Esophagus muscularis mucosa (tissue), 4 donors: Measurements from ENCODE around the gene HINT1. TPM values are rescaled to one million over a fixed set of nuclear protein-coding genes. Genes with fewer than 3 reads are reported as not detected.

ENCODE experiments used
- DNase-seq: peaks from one replicate; pipeline ENCODE4 v3.0.0-alpha.2; 2017; ENCODE audit errors: extremely low spot score
- H3K27ac ChIP-seq, 4 donors: fragments of 200-600 bp; sonication (generic); replicated peaks in 1 of 4; 1 replicate in 3 of 4; 2 replicates in 1 of 4; pipeline ENCODE4 v1.5.1; 2016 to 2019; ENCODE audit warnings: mild to moderate bottlenecking in 1 of 4
- H3K27me3 ChIP-seq, 4 donors: fragments of 200-600 bp; sonication (generic); one replicate each; pipeline versions ENCODE4 v1.5.1 to v1.6.0; 2016 to 2019
- H3K36me3 ChIP-seq, 4 donors: fragments of 200-600 bp; sonication (generic); one replicate each; pipeline ENCODE4 v1.5.1; 2016 to 2019
- H3K4me1 ChIP-seq, 4 donors: fragments of 200-600 bp; sonication (generic); one replicate each; pipeline ENCODE4 v1.5.1; 2016 to 2019
- H3K4me3 ChIP-seq, 4 donors: fragments of 200-600 bp; sonication (generic); 1 replicate in 2 of 4; 2 replicates in 2 of 4; pipeline ENCODE4 v1.5.1; 2016 to 2019; ENCODE audit warnings: mild to moderate bottlenecking in 4 of 4, moderate library complexity in 1 of 4
- H3K9me3 ChIP-seq, 4 donors: fragments of 200-600 bp; sonication (generic); 1 replicate in 3 of 4; 2 replicates in 1 of 4; pipeline ENCODE4 v1.5.1; 2016 to 2019
- EP300 ChIP-seq: sonication (generic); formaldehyde crosslinking; IDR thresholded peaks from one replicate; pipeline ENCODE4 v1.6.1; 2017; ENCODE audit warnings: antibody characterized with exemption
- POLR2A ChIP-seq: fragments of 450-650 bp; IDR thresholded peaks from one replicate; pipeline ENCODE4 v1.6.1; 2017; ENCODE audit warnings: antibody characterized with exemption, moderate library complexity, mild to moderate bottlenecking, low read depth
- POLR2AphosphoS5 ChIP-seq, 2 donors: sonication (generic); formaldehyde crosslinking; IDR thresholded peaks; one replicate each; pipeline ENCODE4 v1.6.1; 2017; ENCODE audit warnings: antibody characterized with exemption in 2 of 2
- WGBS: methylation state at CpG from one replicate; pipeline ENCODE4 v1.1.5; 2018; 5-methylcytosine and 5-hydroxymethylcytosine counted together
- intact Hi-C: fragments of 100-400 bp; cut with DNase I; formaldehyde crosslinking; loops from one replicate; pipeline ENCODE4 v1.15.1; 2023
- total RNA-seq, 4 donors: library from RNA; depleted of rRNA; stranded (reverse); fragments of >200 nt; gene quantifications; one replicate each; pipeline versions ENCODE4 v1.1.0 to v1.2.1, GENCODE V29; 2016
- TF ChIP-seq, protein P1 (sequence below), 3 experiments: fragments of 200-600 bp in 2 of 3; fragments of 450-650 bp in 1 of 3; sonication (generic) in 2 of 3; IDR thresholded peaks; one replicate each; pipeline ENCODE4 v1.5.1; 2017 to 2019; ENCODE audit warnings: antibody characterized with exemption in 3 of 3, mild to moderate bottlenecking in 2 of 3, moderate library complexity in 1 of 3

Gene HINT1
- total RNA-seq, 4 donors from 2014 or later = 129 to 251 (median 201) TPM

DNA sequence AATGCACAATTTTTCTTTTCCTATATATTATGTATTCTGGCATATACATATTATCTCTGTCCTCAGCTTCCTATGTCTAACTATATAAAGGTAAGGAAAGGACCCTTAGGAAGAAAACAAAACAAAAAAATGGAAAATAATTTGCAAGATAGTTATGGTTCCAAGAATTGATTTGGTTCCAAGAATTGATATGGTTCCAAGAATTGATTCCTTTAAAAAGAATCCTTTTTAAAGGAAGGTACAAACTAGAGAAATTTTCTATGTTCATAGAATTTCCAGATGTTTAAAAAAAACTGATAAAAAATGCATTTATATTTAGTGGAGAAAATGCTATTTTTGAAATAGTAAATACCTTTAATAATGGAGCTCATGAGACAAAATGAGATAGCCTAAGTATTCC lies 17.8 kb upstream of the HINT1 start:
- no peak overlapping the region for H3K27ac ChIP-seq
- no peaks in the 10 kb centered on the region for H3K9me3 ChIP-seq
- DNase-seq = no peak
- no peak overlapping the region for H3K4me3 ChIP-seq
- H3K27me3 ChIP-seq = no peaks in the 10 kb centered on the region
- peaks cover 0 to 19% (median 8%) of the 10 kb centered on the region in 4 donors for H3K36me3 ChIP-seq
- intact Hi-C loops = no loop called here
- no peak for TF ChIP-seq POLR2A
- TF ChIP-seq, protein P1, sequence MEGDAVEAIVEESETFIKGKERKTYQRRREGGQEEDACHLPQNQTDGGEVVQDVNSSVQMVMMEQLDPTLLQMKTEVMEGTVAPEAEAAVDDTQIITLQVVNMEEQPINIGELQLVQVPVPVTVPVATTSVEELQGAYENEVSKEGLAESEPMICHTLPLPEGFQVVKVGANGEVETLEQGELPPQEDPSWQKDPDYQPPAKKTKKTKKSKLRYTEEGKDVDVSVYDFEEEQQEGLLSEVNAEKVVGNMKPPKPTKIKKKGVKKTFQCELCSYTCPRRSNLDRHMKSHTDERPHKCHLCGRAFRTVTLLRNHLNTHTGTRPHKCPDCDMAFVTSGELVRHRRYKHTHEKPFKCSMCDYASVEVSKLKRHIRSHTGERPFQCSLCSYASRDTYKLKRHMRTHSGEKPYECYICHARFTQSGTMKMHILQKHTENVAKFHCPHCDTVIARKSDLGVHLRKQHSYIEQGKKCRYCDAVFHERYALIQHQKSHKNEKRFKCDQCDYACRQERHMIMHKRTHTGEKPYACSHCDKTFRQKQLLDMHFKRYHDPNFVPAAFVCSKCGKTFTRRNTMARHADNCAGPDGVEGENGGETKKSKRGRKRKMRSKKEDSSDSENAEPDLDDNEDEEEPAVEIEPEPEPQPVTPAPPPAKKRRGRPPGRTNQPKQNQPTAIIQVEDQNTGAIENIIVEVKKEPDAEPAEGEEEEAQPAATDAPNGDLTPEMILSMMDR (IDR thresholded peaks at IDR 0.05) = no peak
- TF ChIP-seq EP300 = no peak
- TF ChIP-seq POLR2AphosphoS5 (IDR thresholded peaks at IDR 0.05) = no peak
- H3K4me1 ChIP-seq = no peaks in the 10 kb centered on the region

DNA sequence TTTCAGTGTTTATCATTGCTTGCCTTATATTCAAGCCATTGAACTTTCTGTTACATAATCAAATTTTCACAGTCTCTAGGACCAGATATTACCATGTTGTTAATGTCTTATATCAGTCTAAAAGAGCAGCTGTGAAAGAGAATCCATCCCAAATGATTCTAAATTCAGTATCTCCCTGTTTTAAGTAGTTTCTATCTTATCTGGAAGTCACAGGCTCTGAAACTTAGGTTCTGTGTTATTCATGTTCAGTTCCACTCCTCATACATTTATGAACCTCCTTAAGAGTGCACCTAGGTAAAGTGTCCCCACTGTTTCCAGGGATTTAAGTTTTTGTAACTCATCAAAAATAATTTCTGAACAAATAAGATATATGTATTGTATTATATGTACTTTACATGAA lies 15.4 kb upstream of the HINT1 start:
- H3K27me3 ChIP-seq = no peaks in the 10 kb centered on the region
- no peaks in the 10 kb centered on the region for H3K9me3 ChIP-seq
- no peak overlapping the region for H3K27ac ChIP-seq
- no peak overlapping the region for H3K4me3 ChIP-seq
- peaks cover 0 to 11% (median 0%) of the 10 kb centered on the region in 4 donors for H3K36me3 ChIP-seq
- H3K4me1 ChIP-seq = no peaks in the 10 kb centered on the region
- TF ChIP-seq POLR2A (no peak), EP300 (no peak), POLR2AphosphoS5 (IDR thresholded peaks at IDR 0.05) (no peak)
- TF ChIP-seq, protein P1 (IDR thresholded peaks at IDR 0.05) = no peak
- no peak for DNase-seq
- intact Hi-C loops = no loop called here

GRCh38 chr5:131171276-131171810 lies 6.3 kb upstream of the HINT1 start:
- peak overlapping the region; percentile 61 to 80 (median 70) for H3K4me3 ChIP-seq
- peak overlapping the region; percentile 77 to 89 (median 80) for H3K27ac ChIP-seq

GRCh38 chr5:131170540-131171275 lies 5.7 kb upstream of the HINT1 start, which contains the start of gene LYRM7:
LYRM7 (plus strand) TSS chr5:131170944; CDS start chr5:131171021, 77 bp downstream.
- intact Hi-C loops = loop anchor here (2.0 kb wide), 1 partner anchor 92 kb away; no protein-coding TSS in a partner anchor
- under 1% methylated on average over 29 of the region's 42 CpGs for WGBS
- no peaks in the 10 kb centered on the region for H3K9me3 ChIP-seq
- H3K27me3 ChIP-seq = no peaks in the 10 kb centered on the region
- peaks cover 16 to 28% (median 21%) of the 10 kb centered on the region in 4 donors for H3K4me1 ChIP-seq
- peak within 1 kb of the TSS; percentile 77 to 89 (median 80) for H3K27ac ChIP-seq
- peak within 1 kb of the TSS; percentile 61 to 80 (median 70) for H3K4me3 ChIP-seq
- no peak for TF ChIP-seq EP300
- TF ChIP-seq POLR2AphosphoS5 (IDR thresholded peaks at IDR 0.05) = peak; percentile 84 to 91
- no peaks in the 10 kb centered on the region for H3K36me3 ChIP-seq
- peak; percentile 99 for DNase-seq

More at GRCh38 chr5:131171276-131171810, 6.3 kb upstream of the HINT1 start:
- Histone ChIP-seq H3K9me3 (no peaks in the 10 kb centered on the region), H3K4me1 (peaks cover 16 to 24% (median 19%) of the 10 kb centered on the region in 4 donors), H3K36me3 (no peaks in the 10 kb centered on the region), H3K27me3 (no peaks in the 10 kb centered on the region)
- no peak for DNase-seq
- no peak for TF ChIP-seq EP300
- no peak for TF ChIP-seq POLR2AphosphoS5 (IDR thresholded peaks at IDR 0.05)
- TF ChIP-seq, protein P1 (IDR thresholded peaks at IDR 0.05) = no peak
- TF ChIP-seq POLR2A = no peak
- WGBS = 9% methylated on average over 11 of the region's 11 CpGs
- intact Hi-C loops = loop anchor here (2.0 kb wide), 1 partner anchor 91 kb away; no protein-coding TSS in a partner anchor
